Activated gamma-delta T cell treated with Interleukin-2 at 50 U/mL for 16 hours (primary cell): ENCODE results near the gene CCNK.
A peak's percentile ranks its signal among the peaks of the same experiment; 100 is the strongest.

Experiments
- DNase-seq: peaks from one replicate; pipeline ENCODE4 v3.0.0-alpha.2; 2020

The CCNK gene

DNA sequence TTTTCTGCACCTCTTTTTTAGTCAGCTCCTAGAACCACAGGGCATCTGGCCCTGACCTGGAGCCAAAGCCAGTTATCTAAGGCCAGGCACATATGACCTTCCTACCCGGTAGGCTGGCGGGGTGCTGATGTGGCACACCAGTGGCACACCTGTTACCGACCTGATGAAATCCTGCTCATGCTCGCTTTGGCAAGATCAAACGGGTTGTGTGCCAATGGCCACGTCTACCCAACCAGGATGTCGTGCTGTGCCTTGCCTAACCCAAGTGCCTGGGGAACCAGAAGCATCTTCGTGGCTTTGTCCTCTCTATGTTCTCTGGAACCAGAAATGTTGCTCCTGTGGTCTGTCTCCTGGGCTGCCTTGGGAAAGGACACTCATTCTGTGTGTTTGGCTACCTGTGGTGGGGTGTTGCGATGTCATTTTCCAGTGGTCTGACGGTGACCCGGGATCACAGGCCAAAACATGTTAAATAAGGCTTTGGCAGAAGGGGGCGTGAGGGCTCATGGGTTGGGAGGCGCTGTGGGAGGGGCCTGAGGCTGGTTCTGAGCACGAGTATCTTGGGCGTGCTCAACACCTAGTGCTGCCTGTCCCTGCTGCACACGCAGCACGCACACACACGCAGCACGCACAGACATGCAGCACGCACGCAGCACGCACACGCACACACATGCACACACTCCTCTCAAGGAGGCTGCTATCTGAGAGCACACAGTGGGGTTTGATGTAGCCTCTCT, 27.9 kb downstream of the CCNK start:
- no peak for DNase-seq

- DNase-seq: no peak
Measured at GRCh38 chr14:99509871-99510555, 28.8 kb downstream of the CCNK start.

GRCh38 chr14:99510556-99511139, 29.4 kb downstream of the CCNK start:
- no peak for DNase-seq

DNA sequence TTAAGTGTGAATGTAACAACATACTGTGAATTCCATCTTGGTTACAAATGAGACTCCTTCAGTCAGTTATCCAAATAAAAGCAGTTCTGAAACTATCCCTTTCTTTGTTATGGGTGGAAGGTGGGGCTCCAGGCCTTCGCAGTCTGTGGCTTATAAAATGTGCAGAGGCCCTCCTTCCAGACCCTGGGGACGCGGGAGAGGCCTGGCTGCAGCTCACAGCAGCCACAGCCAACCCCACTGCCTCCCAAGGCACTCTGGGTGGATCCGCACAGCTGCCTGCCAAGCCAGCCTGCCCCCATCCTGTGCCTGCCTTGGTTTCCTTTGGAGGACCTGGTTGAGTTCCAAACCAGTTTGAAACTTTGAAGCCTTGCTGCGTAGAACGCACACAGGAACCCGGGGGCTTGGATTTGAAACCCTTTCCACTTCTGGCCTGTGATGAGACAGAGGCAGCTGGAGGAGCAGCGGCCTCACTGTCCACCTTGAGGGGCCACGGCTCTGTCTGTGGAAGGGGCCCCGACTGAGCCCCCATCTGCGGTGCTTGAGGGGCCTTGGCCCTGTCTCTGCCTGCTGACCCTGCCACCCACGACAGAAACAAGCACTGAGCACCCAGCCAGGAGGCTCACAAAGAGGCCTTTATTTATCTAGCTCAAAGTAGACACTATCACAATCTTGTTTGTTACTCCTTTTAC, 30.4 kb downstream of the CCNK start:
- no peak for DNase-seq

DNA sequence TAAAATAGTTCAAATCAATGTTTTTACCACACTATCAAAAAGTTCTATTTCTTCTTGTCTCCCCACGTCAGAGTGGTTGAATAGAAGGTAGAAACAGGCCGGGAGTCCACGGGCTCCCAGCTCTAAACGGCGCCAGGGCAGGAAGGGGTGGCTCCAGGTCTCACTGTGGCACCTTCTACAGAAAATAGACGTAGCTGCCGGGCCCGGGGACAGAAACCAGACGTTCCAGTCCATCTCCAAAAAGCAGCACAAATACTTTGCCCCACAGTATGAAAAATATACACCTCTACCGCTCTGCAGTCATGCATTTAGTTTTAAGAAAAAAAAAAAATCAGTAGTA, 30.9 kb downstream of the CCNK start:
- DNase-seq: no peak

GRCh38 chr14:99512571-99513182, 31.5 kb downstream of the CCNK start:
- no peak for DNase-seq

DNA sequence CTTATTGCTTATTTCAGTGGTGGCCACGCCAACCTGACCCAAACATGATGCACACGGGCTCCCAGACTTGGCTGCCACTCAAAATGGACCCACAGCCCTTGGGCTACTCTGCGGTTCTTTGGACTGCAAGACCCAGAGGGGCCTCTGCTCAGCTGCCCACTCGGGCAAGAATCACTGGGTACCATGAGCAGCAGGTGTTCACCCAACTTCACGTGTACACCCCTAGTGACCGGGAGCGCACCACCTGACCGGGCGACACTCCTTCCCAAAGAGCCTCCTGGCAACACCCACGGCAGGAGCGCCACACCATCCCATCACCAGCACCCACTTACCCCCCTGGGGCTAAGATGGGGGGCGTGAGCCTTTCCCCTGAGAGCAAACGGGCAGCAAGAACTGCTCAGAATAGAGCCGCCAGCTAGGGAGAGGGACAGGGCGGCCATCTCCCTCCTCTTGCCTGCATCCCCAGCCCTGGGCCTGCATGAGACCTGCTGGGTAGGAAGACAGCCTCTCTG, 32.0 kb downstream of the CCNK start:
- DNase-seq: no peak

DNA sequence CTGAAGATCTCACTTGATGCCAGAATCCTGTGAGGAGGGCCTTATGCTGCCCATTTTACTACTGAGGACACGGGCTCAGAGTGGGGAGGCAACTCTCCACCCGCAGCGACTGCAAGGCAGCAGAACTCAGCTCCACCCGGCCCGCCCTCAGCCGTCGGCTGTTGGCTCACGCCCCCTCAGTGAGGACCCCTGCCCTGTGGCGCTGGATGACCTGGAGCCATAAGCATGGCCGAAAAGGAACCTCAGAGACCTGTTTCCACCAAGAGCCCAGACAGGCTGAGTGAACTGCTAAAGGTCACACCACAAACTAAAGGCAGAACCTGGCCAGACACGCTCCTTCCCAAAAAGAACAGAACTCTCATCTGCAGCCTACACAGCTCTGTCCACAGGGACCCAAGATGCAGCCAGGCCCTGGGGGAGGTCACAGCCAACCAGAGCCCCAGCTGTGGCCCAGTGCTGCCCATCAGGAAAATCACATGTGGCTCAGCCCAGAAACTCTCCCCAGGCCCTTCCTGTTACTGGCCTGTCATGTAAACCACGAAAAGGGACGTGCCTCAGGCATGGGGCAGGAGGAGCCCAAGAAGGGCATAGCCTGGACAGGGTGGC, 32.8 kb downstream of the CCNK start:
- DNase-seq: no peak

- no peak for DNase-seq
Measured at GRCh38 chr14:99514552-99515300, 33.5 kb downstream of the CCNK start.

GRCh38 chr14:99515301-99516155, 34.3 kb downstream of the CCNK start:
- DNase-seq: no peak

DNA sequence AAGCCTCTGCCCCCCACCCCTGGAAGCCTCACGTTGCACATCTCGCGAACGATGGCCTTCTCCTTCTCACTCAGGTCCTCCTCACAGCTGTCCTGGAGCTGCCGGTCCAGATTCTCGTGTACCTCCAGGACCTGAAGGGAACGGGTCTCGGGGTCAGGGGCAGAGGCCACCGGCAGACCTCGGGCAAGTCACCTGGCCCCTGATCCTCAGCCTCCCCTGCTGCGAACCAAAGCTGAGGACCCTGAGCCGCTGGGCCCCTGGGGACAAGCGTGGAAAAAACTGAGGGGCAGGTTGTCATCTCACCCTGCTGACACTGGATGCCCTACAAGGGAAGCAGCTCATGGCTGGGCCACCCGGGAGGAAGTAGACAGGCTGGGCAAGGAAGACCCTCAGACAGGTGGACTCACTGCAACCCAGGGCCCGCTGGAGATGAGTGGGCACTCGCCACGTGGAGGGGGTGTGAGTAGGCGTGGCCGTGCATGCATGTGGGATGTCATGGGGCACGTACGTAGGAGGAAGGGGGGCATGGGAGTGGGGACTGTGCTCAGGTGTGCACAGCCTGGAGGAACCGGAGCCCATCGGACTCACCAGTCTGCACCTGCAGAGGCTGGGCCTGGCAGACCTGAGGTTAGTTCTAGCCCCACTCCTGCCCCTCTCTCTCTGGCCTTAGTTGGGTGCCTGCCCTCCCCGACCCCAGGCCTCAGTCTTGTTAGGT, 35.1 kb downstream of the CCNK start:
- peak; percentile 2 for DNase-seq

GRCh38 chr14:99516871-99517642, 35.8 kb downstream of the CCNK start:
- DNase-seq: no peak

DNA sequence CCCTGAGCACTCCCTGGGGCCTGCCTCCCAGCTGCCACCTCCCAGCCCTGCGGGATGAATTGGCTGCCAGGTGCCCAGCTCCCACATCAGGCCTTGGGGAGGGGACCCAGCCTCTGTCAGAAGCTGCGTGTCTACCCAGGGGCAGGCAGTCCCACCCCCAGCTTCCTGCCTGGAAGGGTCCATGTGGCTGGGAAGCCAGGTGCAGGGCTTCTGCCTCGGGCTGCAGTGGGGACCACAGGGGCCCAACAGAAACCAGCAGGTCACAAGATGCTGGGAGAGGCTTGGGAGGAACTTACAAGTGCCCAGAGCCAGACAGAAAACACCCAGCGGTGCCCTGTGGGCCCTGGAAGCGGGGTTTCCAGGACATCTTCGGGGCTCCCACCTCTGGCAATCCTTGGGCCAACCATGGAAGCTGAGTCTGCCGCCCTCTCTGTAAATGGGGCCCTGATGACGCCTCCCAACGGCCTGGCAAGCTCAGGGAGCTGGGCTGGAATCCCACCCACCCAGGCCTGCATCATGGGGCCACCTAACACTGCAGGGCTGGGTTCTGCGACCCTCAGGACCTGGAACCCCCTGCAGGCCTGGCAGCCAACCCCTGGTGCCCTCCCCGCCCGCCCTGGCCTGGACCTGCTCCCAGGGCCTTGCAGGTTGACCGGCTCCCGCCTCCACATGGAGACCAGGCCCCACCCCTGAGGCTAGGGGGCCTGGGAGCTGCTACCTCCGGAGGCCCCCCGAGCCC, 36.6 kb downstream of the CCNK start:
- no peak for DNase-seq

GRCh38 chr14:99518441-99519346, 37.5 kb downstream of the CCNK start:
- DNase-seq: peak; percentile 80

DNA sequence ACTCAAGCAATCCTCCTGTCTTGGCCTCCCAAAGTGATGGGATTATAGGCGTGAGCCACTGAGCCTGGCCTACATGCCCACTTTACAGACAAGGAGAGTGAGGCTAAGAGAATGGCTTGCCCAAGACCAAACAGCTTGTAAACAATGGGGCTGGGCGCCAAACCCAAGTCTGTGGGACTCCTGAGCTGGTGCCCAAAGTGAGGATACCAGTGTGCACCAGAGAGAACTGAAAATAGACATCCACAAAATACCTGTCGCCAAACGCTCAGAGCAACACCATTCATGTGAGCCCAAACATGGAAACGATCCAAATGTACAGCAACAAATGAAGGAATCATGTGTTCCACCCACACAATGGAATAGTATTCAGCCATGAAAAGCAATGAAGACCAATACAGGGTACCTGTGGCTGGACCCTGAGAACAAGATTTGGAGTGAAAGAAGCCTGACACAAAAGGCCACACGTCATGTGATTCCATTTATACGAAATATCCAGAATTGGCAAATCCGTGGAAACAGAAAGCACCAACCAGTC, 38.2 kb downstream of the CCNK start:
- no peak for DNase-seq

- no peak for DNase-seq
Measured at GRCh38 chr14:99519931-99520421, 38.8 kb downstream of the CCNK start.

DNA sequence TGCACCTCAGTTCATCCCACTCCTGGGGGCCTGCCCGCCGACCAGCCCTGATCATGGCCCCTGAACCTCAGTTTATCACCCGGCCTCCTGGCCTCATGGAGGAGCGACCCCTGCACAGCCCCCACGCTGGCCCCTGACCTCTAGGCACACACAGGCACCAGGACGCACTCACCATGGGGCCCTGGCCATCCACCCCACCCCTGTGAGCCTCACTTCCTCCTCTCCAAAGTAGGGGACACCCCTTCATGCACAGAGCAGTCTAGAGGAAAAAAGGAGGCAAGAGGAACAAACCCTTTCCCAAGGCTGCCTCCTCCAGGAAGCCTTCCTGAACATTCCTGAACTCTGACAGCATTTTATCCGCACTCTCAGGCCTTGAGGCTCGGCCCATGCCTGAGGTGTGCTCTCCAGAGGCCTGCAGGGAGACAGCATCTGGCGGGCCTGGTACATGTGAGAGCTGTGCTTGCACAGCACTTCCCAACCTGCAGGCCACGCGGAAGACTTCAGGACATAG, 39.4 kb downstream of the CCNK start:
- no peak for DNase-seq
